Testis (tissue), 3 donors: ENCODE data around the gene LSG1. TPM values are rescaled to one million over a fixed set of nuclear protein-coding genes. Genes with fewer than 3 reads are reported as not detected.

ENCODE experiments used
- DNase-seq: peaks from one replicate; pipeline ENCODE4 v3.0.0-alpha.2; 2019
- H3K27ac ChIP-seq, 2 donors: fragments of 200-600 bp; sonication (generic); one replicate each; pipeline ENCODE4 v1.5.1; 2019
- H3K27me3 ChIP-seq: fragments of 200-600 bp; sonication (generic); one replicate; pipeline ENCODE4 v1.5.1; 2019
- H3K36me3 ChIP-seq: fragments of 200-600 bp; sonication (generic); one replicate; pipeline ENCODE4 v1.5.1; 2017; ENCODE audit warnings: low read depth; ENCODE audit errors: missing control alignments
- H3K4me1 ChIP-seq: fragments of 200-600 bp; sonication (generic); one replicate; pipeline ENCODE4 v1.5.1; 2019
- H3K4me3 ChIP-seq, 2 donors: fragments of 200-600 bp; sonication (generic); one replicate each; pipeline ENCODE4 v1.5.1; 2017 to 2019
- H3K9me3 ChIP-seq: fragments of 200-600 bp; sonication (generic); one replicate; pipeline ENCODE4 v1.5.1; 2017
- CTCF ChIP-seq, 3 experiments: fragments of 450-650 bp in 2 of 3; fragments of 200-600 bp in 1 of 3; sonication (generic) in 1 of 3; IDR thresholded peaks; one replicate each; pipeline ENCODE4 v1.5.1; 2016 to 2019; ENCODE audit warnings: antibody characterized with exemption in 3 of 3, mild to moderate bottlenecking in 2 of 3, moderate library complexity in 1 of 3
- POLR2A ChIP-seq: fragments of 450-650 bp; IDR thresholded peaks from one replicate; pipeline ENCODE4 v1.6.1; 2017; ENCODE audit warnings: antibody characterized with exemption, mild to moderate bottlenecking, moderate library complexity
- WGBS, 2 donors: methylation state at CpG; one replicate each; pipeline ENCODE4 v1.1.5; 2018; 5-methylcytosine and 5-hydroxymethylcytosine counted together
- intact Hi-C: fragments of 100-400 bp; cut with DNase I; formaldehyde crosslinking; loops from one replicate; pipeline ENCODE4 v1.15.1; 2023; ENCODE audit warnings: low total_unique reads
- polyA plus RNA-seq: library from polyadenylated mRNA; stranded (reverse); fragments of 350-450 nt; fragmentation: Illumina TruSeq; extraction: RNeasy Lipid Tissue Mini Kit (QIAGEN cat#74804); gene quantifications from one replicate; pipeline ENCODE4 v1.2.3, GENCODE V29; 2014; ENCODE audit warnings: low read depth, low replicate concordance; ENCODE audit not compliant: insufficient read depth
- total RNA-seq, 2 donors: library from RNA; depleted of rRNA; stranded (reverse); fragments of >200 nt; gene quantifications; one replicate each; pipeline ENCODE4 v1.2.3, GENCODE V29; 2016

The LSG1 gene
- total and polyA plus RNA-seq, 3 donors from 2014 or later, result 47.4 to 56.1 (median 50.5) TPM

- intact Hi-C loops, result no loop called here
- DNase-seq, result no peak
- H3K4me3 ChIP-seq, result no peak overlapping the region
- 91 to 95% methylated on average over 7 of the region's 7 CpGs for WGBS, 2 donors
- H3K4me1 ChIP-seq, result peaks cover 11% of the 10 kb centered on the region
- TF ChIP-seq POLR2A, result no peak
- no peak for TF ChIP-seq CTCF (IDR thresholded peaks at IDR 0.05)
- H3K9me3 ChIP-seq, result no peaks in the 10 kb centered on the region
- no peaks in the 10 kb centered on the region for H3K36me3 ChIP-seq
- no peaks in the 10 kb centered on the region for H3K27me3 ChIP-seq
- no peak overlapping the region for H3K27ac ChIP-seq
Measured at GRCh38 chr3:194664857-194665256, 7.1 kb downstream of the LSG1 start.

- TF ChIP-seq CTCF (IDR thresholded peaks at IDR 0.05), result no peak
- TF ChIP-seq POLR2A, result no peak
- peaks cover 11% of the 10 kb centered on the region for H3K4me1 ChIP-seq
- no peaks in the 10 kb centered on the region for H3K9me3 ChIP-seq
- no peak for DNase-seq
- intact Hi-C loops, result no loop called here
- 52 to 80% methylated on average over 6 of the region's 6 CpGs for WGBS, 2 donors
- H3K27me3 ChIP-seq, result no peaks in the 10 kb centered on the region
- H3K27ac ChIP-seq, result no peak overlapping the region
- no peaks in the 10 kb centered on the region for H3K36me3 ChIP-seq
- no peak overlapping the region for H3K4me3 ChIP-seq
Measured at GRCh38 chr3:194661946-194662345, 10.0 kb downstream of the LSG1 start.

- Histone ChIP-seq H3K9me3 (no peaks in the 10 kb centered on the region), H3K27me3 (no peaks in the 10 kb centered on the region), H3K36me3 (no peaks in the 10 kb centered on the region), H3K4me3 (no peak overlapping the region), H3K4me1 (peaks cover 11% of the 10 kb centered on the region), H3K27ac (no peak overlapping the region)
- DNase-seq, result peak; percentile 48
- intact Hi-C loops, result no loop called here
- TF ChIP-seq CTCF (IDR thresholded peaks at IDR 0.05) (no peak), POLR2A (no peak)
- WGBS, 2 donors, result 30 to 41% methylated on average over 3 of the region's 3 CpGs
Measured at GRCh38 chr3:194661374-194661773, 10.6 kb downstream of the LSG1 start.

- Histone ChIP-seq H3K27ac (no peak overlapping the region), H3K27me3 (no peaks in the 10 kb centered on the region), H3K36me3 (no peaks in the 10 kb centered on the region), H3K4me1 (peaks cover 11% of the 10 kb centered on the region), H3K9me3 (no peaks in the 10 kb centered on the region), H3K4me3 (no peak overlapping the region)
- TF ChIP-seq CTCF (IDR thresholded peaks at IDR 0.05), result no peak
- TF ChIP-seq POLR2A, result no peak
- 86 to 89% methylated on average over 7 of the region's 7 CpGs for WGBS, 2 donors
- no peak for DNase-seq
- intact Hi-C loops, result no loop called here
Measured at GRCh38 chr3:194659778-194660177, 12.2 kb downstream of the LSG1 start.

- Histone ChIP-seq H3K4me1 (peaks cover 11% of the 10 kb centered on the region), H3K36me3 (no peaks in the 10 kb centered on the region), H3K4me3 (no peak overlapping the region), H3K27ac (peak overlapping the region in 1 of 2 donors; percentile 27), H3K9me3 (no peaks in the 10 kb centered on the region), H3K27me3 (no peaks in the 10 kb centered on the region)
- intact Hi-C loops, result no loop called here
- no peak for TF ChIP-seq CTCF (IDR thresholded peaks at IDR 0.05)
- TF ChIP-seq POLR2A, result no peak
- no peak for DNase-seq
- 86 to 90% methylated on average over 5 of the region's 5 CpGs for WGBS, 2 donors
Measured at GRCh38 chr3:194658477-194659242, 13.3 kb downstream of the LSG1 start.
